Chondrocyte (in vitro differentiated cells): ENCODE measurements around the gene ATP2B2. TPM values are rescaled to one million over a fixed set of nuclear protein-coding genes. Genes with fewer than 3 reads are reported as not detected.
A peak's percentile ranks its signal among the peaks of the same experiment; 100 is the strongest.

ENCODE experiments used
- DNase-seq: peaks from one replicate; pipeline ENCODE4 v3.0.0; 2021; ENCODE audit warnings: mixed read lengths, low spot score
- H3K27ac Mint-ChIP-seq: one replicate; pipeline ENCODE4 v1.8.0; 2021; ENCODE audit warnings: mild to moderate bottlenecking, moderate library complexity, mixed read lengths; ENCODE audit not compliant: unreplicated experiment
- H3K27me3 Mint-ChIP-seq: 2 replicates; pipeline ENCODE4 v1.8.0; 2021; ENCODE audit warnings: low read depth, mixed read lengths
- H3K36me3 Mint-ChIP-seq: 2 replicates; pipeline ENCODE4 v1.8.0; 2021; ENCODE audit warnings: low read depth, mixed read lengths
- H3K4me1 Mint-ChIP-seq: 2 replicates; pipeline ENCODE4 v1.8.0; 2021; ENCODE audit warnings: low read depth, mild to moderate bottlenecking, mixed read lengths
- H3K4me3 Mint-ChIP-seq: one replicate; pipeline ENCODE4 v1.8.0; 2021; ENCODE audit warnings: mild to moderate bottlenecking, moderate library complexity, mixed read lengths; ENCODE audit not compliant: unreplicated experiment
- H3K9me3 Mint-ChIP-seq: 2 replicates; pipeline ENCODE4 v1.8.0; 2021; ENCODE audit warnings: low read depth, mixed read lengths
- CTCF ChIP-seq: fragments of 200-600 bp; sonication (generic); IDR thresholded peaks from 2 replicates; pipeline ENCODE4 v1.5.0; 2021; ENCODE audit warnings: antibody characterized with exemption, mild to moderate bottlenecking, moderate library complexity
- total RNA-seq: library from RNA; stranded (reverse); gene quantifications from 3 replicates; pipeline ENCODE4 v1.2.1, GENCODE V29; 2021

The ATP2B2 gene
- total RNA-seq, 1 donor from 2014 or later: 0.25 TPM

GRCh38 chr3:10551821-10552630 lies 46.6 kb upstream of the ATP2B2 start:
- Mint-ChIP-seq H3K4me3 (no peak overlapping the region), H3K4me1 (peaks cover 12% of the 10 kb centered on the region), H3K9me3 (no peaks in the 10 kb centered on the region), H3K27me3 (peaks cover 14% of the 10 kb centered on the region), H3K27ac (peak overlapping the region; percentile 42), H3K36me3 (peaks cover 2% of the 10 kb centered on the region)
- no peak for DNase-seq
- TF ChIP-seq CTCF: no peak

- no peak overlapping the region for H3K27ac Mint-ChIP-seq
- TF ChIP-seq CTCF: no peak
Measured at GRCh38 chr3:10551139-10551538, 45.8 kb upstream of the ATP2B2 start.

GRCh38 chr3:10550705-10551104 lies 45.3 kb upstream of the ATP2B2 start:
- H3K27ac Mint-ChIP-seq: no peak overlapping the region
- H3K4me3 Mint-ChIP-seq: no peak overlapping the region
- no peaks in the 10 kb centered on the region for H3K9me3 Mint-ChIP-seq
- TF ChIP-seq CTCF: no peak
- H3K4me1 Mint-ChIP-seq: peaks cover 12% of the 10 kb centered on the region
- DNase-seq: no peak
- peaks cover 2% of the 10 kb centered on the region for H3K36me3 Mint-ChIP-seq
- peaks cover 11% of the 10 kb centered on the region for H3K27me3 Mint-ChIP-seq

More at GRCh38 chr3:10551139-10551538, 45.8 kb upstream of the ATP2B2 start:
- DNase-seq: no peak
- Mint-ChIP-seq H3K9me3 (no peaks in the 10 kb centered on the region), H3K27me3 (peaks cover 13% of the 10 kb centered on the region), H3K36me3 (peaks cover 2% of the 10 kb centered on the region), H3K4me3 (no peak overlapping the region), H3K4me1 (peaks cover 12% of the 10 kb centered on the region)

GRCh38 chr3:10549617-10550230 lies 44.3 kb upstream of the ATP2B2 start:
- DNase-seq: no peak
- peaks cover 14% of the 10 kb centered on the region for H3K27me3 Mint-ChIP-seq
- peaks cover 2% of the 10 kb centered on the region for H3K36me3 Mint-ChIP-seq
- no peak overlapping the region for H3K27ac Mint-ChIP-seq
- H3K4me3 Mint-ChIP-seq: no peak overlapping the region
- TF ChIP-seq CTCF: no peak
- no peaks in the 10 kb centered on the region for H3K9me3 Mint-ChIP-seq
- peaks cover 12% of the 10 kb centered on the region for H3K4me1 Mint-ChIP-seq

GRCh38 chr3:10548992-10549391 lies 43.6 kb upstream of the ATP2B2 start:
- H3K27me3 Mint-ChIP-seq: peaks cover 18% of the 10 kb centered on the region
- peaks cover 2% of the 10 kb centered on the region for H3K36me3 Mint-ChIP-seq
- H3K4me1 Mint-ChIP-seq: peaks cover 12% of the 10 kb centered on the region
- no peak for TF ChIP-seq CTCF
- DNase-seq: no peak
- H3K4me3 Mint-ChIP-seq: no peak overlapping the region
- no peaks in the 10 kb centered on the region for H3K9me3 Mint-ChIP-seq
- no peak overlapping the region for H3K27ac Mint-ChIP-seq
